Activated CD4-positive, alpha-beta T cell treated with anti-CD3 and anti-CD28 coated beads, Interleukin-2, amount 10 ng/mL, durations not matched to agents 7 days and 5 days (primary cell): ENCODE results near the gene TNRC18. TPM values are rescaled to one million over a fixed set of nuclear protein-coding genes. Genes with fewer than 3 reads are reported as not detected.

ENCODE experiments used
- total RNA-seq, 2 experiments: library from RNA; stranded (reverse); gene quantifications; one replicate each; pipeline ENCODE4 v1.2.3, GENCODE V29; 2021

The TNRC18 gene
- total RNA-seq, 2 experiments from 2014 or later = 45.8 to 53.9 TPM

Other genes starting within 250 kb of the TNRC18 start
- 10 to 100 TPM; 62.2 to 62.7 TPM for gene WIPI2, start 233.6 kb downstream of the TNRC18 start, total RNA-seq
- under 1 TPM; 0.25 to 0.50 TPM for gene SLC29A4, start 140.9 kb downstream of the TNRC18 start, total RNA-seq
- 10 to 100 TPM; 12.5 to 13.6 TPM for gene FBXL18, start 90.0 kb upstream of the TNRC18 start, total RNA-seq
- over 10,000 TPM; 12,408 to 13,148 TPM for gene ACTB, start 106.8 kb upstream of the TNRC18 start, total RNA-seq
- gene FSCN1, start 169.0 kb upstream of the TNRC18 start, total RNA-seq = 1 to 10 TPM; 4.2 to 4.6 TPM